Measurements from ENCODE around the gene ELL2. TPM values are rescaled to one million over a fixed set of nuclear protein-coding genes. Genes with fewer than 3 reads are reported as not detected.

The ELL2 gene
- total and polyA plus RNA-seq, 9 of the 15 experiments (the other 6 are each of a cell fraction or from before 2014, with no cell fraction given): 4.3 to 18.3 (median 14.5) TPM

DNA sequence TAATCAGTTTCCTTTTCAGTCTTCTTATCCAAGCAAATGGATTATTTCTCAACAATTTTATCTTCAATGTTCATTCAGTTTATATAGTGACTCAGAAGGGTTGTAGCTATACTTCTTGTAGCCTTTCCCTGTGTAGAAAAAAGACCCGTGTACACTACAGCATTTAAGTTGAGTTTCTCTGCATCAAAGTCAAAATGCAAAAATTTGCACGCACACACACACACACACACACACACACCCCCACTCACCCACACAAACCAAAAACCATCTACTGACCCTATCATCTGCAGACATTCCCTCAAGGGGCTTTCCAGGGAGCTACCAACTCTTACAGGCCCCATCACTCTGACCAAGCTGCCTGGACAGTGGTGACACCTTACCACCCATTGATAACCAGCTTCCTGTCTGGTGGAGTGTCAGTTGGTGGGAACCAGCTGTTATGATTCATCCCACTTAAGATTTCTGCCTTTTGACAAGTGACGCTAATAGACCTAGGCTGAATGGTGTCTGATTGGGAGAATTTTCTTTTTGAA is 12.2 kb upstream of the ELL2 start (continued):
- TF ChIP-seq TOE1 (IDR thresholded peaks at IDR 0.05; ENCODE audit: borderline replicate concordance) (no peak), TOE1 (CRISPR knock-in tag; IDR thresholded peaks at IDR 0.05; ENCODE audit: borderline replicate concordance, low read depth) (no peak), ZNF143 (CRISPR knock-in tag; IDR thresholded peaks at IDR 0.05) (no peak), NFIC (IDR thresholded peaks at IDR 0.05) (peak; percentile 66), SNIP1 (IDR thresholded peaks at IDR 0.05; ENCODE audit: low read depth) (no peak), ZNF217 (CRISPR knock-in tag; IDR thresholded peaks at IDR 0.05) (no peak), PHF21A (IDR thresholded peaks at IDR 0.05; ENCODE audit: borderline replicate concordance, low read depth) (no peak), JUND (IDR thresholded peaks at IDR 0.05; ENCODE audit: borderline replicate concordance, low read depth, low read length) (peak; percentile 96), JUND (tag; IDR thresholded peaks at IDR 0.05; ENCODE audit: borderline replicate concordance, low read depth, low read length) (peak; percentile 91; the same call in 2 of the 3 replicates), CBX3 (IDR thresholded peaks at IDR 0.05; ENCODE audit: borderline replicate concordance in 1 of 2, low read length in 2 of 2) (peak in 1 of 2 experiments; percentile 62; a peak in 1 of 3 replicates), MYBL2 (IDR thresholded peaks at IDR 0.05; ENCODE audit: low read depth) (peak; percentile 91), MYBL2 (CRISPR knock-in tag; IDR thresholded peaks at IDR 0.05; ENCODE audit: borderline replicate concordance) (no peak; the same call in 1 of the 2 replicates), HDAC2 (IDR thresholded peaks at IDR 0.05) (peak; percentile 31; the same call in 1 of the 2 replicates), ZNF23 (CRISPR knock-in tag; IDR thresholded peaks at IDR 0.05) (no peak)
- TF ChIP-seq, protein P1, sequence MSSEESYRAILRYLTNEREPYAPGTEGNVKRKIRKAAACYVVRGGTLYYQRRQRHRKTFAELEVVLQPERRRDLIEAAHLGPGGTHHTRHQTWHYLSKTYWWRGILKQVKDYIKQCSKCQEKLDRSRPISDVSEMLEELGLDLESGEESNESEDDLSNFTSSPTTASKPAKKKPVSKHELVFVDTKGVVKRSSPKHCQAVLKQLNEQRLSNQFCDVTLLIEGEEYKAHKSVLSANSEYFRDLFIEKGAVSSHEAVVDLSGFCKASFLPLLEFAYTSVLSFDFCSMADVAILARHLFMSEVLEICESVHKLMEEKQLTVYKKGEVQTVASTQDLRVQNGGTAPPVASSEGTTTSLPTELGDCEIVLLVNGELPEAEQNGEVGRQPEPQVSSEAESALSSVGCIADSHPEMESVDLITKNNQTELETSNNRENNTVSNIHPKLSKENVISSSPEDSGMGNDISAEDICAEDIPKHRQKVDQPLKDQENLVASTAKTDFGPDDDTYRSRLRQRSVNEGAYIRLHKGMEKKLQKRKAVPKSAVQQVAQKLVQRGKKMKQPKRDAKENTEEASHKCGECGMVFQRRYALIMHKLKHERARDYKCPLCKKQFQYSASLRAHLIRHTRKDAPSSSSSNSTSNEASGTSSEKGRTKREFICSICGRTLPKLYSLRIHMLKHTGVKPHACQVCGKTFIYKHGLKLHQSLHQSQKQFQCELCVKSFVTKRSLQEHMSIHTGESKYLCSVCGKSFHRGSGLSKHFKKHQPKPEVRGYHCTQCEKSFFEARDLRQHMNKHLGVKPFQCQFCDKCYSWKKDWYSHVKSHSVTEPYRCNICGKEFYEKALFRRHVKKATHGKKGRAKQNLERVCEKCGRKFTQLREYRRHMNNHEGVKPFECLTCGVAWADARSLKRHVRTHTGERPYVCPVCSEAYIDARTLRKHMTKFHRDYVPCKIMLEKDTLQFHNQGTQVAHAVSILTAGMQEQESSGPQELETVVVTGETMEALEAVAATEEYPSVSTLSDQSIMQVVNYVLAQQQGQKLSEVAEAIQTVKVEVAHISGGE (CRISPR knock-in tag; IDR thresholded peaks at IDR 0.05): no peak
- TF ChIP-seq, protein P2, sequence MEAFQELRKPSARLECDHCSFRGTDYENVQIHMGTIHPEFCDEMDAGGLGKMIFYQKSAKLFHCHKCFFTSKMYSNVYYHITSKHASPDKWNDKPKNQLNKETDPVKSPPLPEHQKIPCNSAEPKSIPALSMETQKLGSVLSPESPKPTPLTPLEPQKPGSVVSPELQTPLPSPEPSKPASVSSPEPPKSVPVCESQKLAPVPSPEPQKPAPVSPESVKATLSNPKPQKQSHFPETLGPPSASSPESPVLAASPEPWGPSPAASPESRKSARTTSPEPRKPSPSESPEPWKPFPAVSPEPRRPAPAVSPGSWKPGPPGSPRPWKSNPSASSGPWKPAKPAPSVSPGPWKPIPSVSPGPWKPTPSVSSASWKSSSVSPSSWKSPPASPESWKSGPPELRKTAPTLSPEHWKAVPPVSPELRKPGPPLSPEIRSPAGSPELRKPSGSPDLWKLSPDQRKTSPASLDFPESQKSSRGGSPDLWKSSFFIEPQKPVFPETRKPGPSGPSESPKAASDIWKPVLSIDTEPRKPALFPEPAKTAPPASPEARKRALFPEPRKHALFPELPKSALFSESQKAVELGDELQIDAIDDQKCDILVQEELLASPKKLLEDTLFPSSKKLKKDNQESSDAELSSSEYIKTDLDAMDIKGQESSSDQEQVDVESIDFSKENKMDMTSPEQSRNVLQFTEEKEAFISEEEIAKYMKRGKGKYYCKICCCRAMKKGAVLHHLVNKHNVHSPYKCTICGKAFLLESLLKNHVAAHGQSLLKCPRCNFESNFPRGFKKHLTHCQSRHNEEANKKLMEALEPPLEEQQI (IDR thresholded peaks at IDR 0.05): 0 out of 2 replicates have a peak, but pooled peaks have one; percentile 37
- TF ChIP-seq, protein P3, sequence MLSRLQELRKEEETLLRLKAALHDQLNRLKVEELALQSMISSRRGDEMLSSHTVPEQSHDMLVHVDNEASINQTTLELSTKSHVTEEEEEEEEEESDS (CRISPR knock-in tag; IDR thresholded peaks at IDR 0.05): no peak
- TF ChIP-seq, protein P4, sequence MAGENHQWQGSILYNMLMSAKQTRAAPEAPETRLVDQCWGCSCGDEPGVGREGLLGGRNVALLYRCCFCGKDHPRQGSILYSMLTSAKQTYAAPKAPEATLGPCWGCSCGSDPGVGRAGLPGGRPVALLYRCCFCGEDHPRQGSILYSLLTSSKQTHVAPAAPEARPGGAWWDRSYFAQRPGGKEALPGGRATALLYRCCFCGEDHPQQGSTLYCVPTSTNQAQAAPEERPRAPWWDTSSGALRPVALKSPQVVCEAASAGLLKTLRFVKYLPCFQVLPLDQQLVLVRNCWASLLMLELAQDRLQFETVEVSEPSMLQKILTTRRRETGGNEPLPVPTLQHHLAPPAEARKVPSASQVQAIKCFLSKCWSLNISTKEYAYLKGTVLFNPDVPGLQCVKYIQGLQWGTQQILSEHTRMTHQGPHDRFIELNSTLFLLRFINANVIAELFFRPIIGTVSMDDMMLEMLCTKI (IDR thresholded peaks at IDR 0.05; ENCODE audit: partially characterized antibody): no peak
- TF ChIP-seq, protein P5, sequence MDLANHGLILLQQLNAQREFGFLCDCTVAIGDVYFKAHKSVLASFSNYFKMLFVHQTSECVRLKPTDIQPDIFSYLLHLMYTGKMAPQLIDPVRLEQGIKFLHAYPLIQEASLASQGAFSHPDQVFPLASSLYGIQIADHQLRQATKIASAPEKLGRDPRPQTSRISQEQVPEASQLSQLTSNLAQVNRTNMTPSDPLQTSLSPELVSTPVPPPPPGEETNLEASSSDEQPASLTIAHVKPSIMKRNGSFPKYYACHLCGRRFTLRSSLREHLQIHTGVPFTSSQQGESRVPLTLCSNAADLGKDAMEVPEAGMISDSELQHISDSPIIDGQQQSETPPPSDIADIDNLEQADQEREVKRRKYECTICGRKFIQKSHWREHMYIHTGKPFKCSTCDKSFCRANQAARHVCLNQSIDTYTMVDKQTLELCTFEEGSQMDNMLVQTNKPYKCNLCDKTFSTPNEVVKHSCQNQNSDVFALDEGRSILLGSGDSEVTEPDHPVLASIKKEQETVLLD (IDR thresholded peaks at IDR 0.05): peak; percentile 48; the same call in 1 of the 2 replicates

Data from K562 (cell line).